HepG2 (cell line): ENCODE measurements around the gene DTWD2. TPM values are rescaled to one million over a fixed set of nuclear protein-coding genes. Genes with fewer than 3 reads are reported as not detected.

Experiments
- ATAC-seq: fragments of 200-7000 bp; cut with Tn5 transposase; 3 replicates; pipeline ENCODE4 v1.9.1; 2020; ENCODE audit warnings: mild to moderate bottlenecking, moderate library complexity
- Bru-seq: library from RNA; stranded (reverse); fragments of 400-500 nt; gene quantifications from one replicate; lab custom pipeline; 2021; lab: Mats Ljungman, UMichigan
- BruChase-seq, 2 experiments: library from RNA; stranded (reverse); fragments of 400-500 nt; gene quantifications; one replicate each; lab custom pipeline; 2021; lab: Mats Ljungman, UMichigan
- BruUV-seq: library from RNA; stranded (reverse); fragments of 400-500 nt; replicated peaks from 2 replicates; lab custom pipeline; 2021; lab: Mats Ljungman, UMichigan
- CTCF ChIA-PET: fragments of 300-600 bp; formaldehyde crosslinking; extraction: SDS; loops from one replicate; lab custom pipeline; 2021; ENCODE audit warnings: low total read pairs, inconsistent platforms, low intra/inter-chr PET ratio; lab: Yijun Ruan, JAX
- POLR2A ChIA-PET: fragments of 350-600 bp; sonication (Branson Sonifier 250); formaldehyde crosslinking; loops from one replicate; lab custom pipeline; 2020; ENCODE audit warnings: antibody characterized with exemption, inconsistent platforms; lab: Yijun Ruan, JAX
- DNase-seq: peaks from one replicate; pipeline ENCODE4 v3.0.0-alpha.2; 2015; ENCODE audit warnings: low spot score
- FAIRE-seq: peaks from 3 replicates; lab custom pipeline; 2011; peaks lifted over from hg19 to GRCh38; lab: Jason Lieb, UNC
- H2AFZ ChIP-seq: one replicate; pipeline ENCODE4 v1.6.1; 2011; ENCODE audit warnings: low read length, inconsistent platforms
- H3K27ac ChIP-seq: fragments of 300-600 bp; 3 replicates; pipeline ENCODE4 v1.8.0; 2011; ENCODE audit warnings: mixed run types, mild to moderate bottlenecking, mixed read lengths, low read length, inconsistent platforms; ENCODE audit not compliant: insufficient read depth; ENCODE audit errors: extremely low read length
- H3K27me3 ChIP-seq, 2 experiments: fragments of 200-600 bp in 1 of 2; 2 replicates in 1 of 2; 3 replicates in 1 of 2; pipeline versions ENCODE4 v1.6.0 to v1.8.0; 2011; ENCODE audit warnings: low read length in 2 of 2, mild to moderate bottlenecking in 2 of 2, moderate library complexity in 2 of 2, inconsistent platforms in 1 of 2; ENCODE audit not compliant: insufficient read depth in 2 of 2, control insufficient read depth in 1 of 2
- H3K36me3 ChIP-seq, 2 experiments: fragments of 200-600 bp in 1 of 2; replicated peaks in 1 of 2; 2 replicates in 1 of 2; 3 replicates in 1 of 2; pipeline versions ENCODE4 v1.5.1 to v1.8.0; 2011; ENCODE audit warnings: low read length in 2 of 2, inconsistent platforms in 1 of 2; ENCODE audit not compliant: insufficient read depth in 2 of 2, control insufficient read depth in 1 of 2
- H3K4me1 ChIP-seq: 2 replicates; pipeline ENCODE4 v1.5.1; 2012; ENCODE audit warnings: low read length, inconsistent platforms; ENCODE audit not compliant: insufficient read depth
- H3K4me2 ChIP-seq: 2 replicates; pipeline ENCODE4 v1.6.0; 2011; ENCODE audit warnings: low read depth, low read length, inconsistent platforms
- H3K4me3 ChIP-seq, 3 experiments: fragments of 200-600 bp in 1 of 3; sonication (generic), shearing (Covaris generic) in 1 of 3; replicated peaks in 1 of 3; 2 replicates each; pipeline ENCODE4 v1.5.1; 2011 to 2016; ENCODE audit warnings: low read length in 3 of 3, inconsistent platforms in 2 of 3, low read depth in 2 of 3, mild to moderate bottlenecking in 2 of 3, control low read depth in 1 of 3, mixed read lengths in 1 of 3; ENCODE audit not compliant: insufficient read depth in 1 of 3
- H3K79me2 ChIP-seq: one replicate; pipeline ENCODE4 v1.6.1; 2011; ENCODE audit warnings: low read length, inconsistent platforms; ENCODE audit not compliant: insufficient read depth
- H3K9ac ChIP-seq: 2 replicates; pipeline ENCODE4 v1.6.0; 2011; ENCODE audit warnings: mild to moderate bottlenecking, low read depth, low read length, inconsistent platforms; ENCODE audit not compliant: insufficient read depth
- H3K9me3 ChIP-seq: 2 replicates; pipeline ENCODE4 v1.5.1; 2012; ENCODE audit warnings: mild to moderate bottlenecking, low read length
- H4K20me1 ChIP-seq: 2 replicates; pipeline ENCODE4 v1.6.0; 2011; ENCODE audit warnings: inconsistent platforms, mild to moderate bottlenecking, low read length, moderate library complexity; ENCODE audit not compliant: insufficient read depth
- BATF2 ChIP-seq: sonication (generic); formaldehyde crosslinking; IDR thresholded peaks from 2 replicates; pipeline ENCODE4 v1.8.0; 2022; ENCODE audit warnings: mild to moderate bottlenecking, missing genetic modification reagents, moderate library complexity
- CHCHD3 ChIP-seq: sonication (generic); formaldehyde crosslinking; IDR thresholded peaks from 2 replicates; pipeline ENCODE4 v1.8.0; 2022; ENCODE audit warnings: mild to moderate bottlenecking, missing genetic modification reagents, moderate library complexity
- GFI1 ChIP-seq: sonication (generic); formaldehyde crosslinking; IDR thresholded peaks from 2 replicates; pipeline ENCODE4 v1.5.0; 2020; ENCODE audit warnings: missing genetic modification reagents, mild to moderate bottlenecking, borderline replicate concordance
- HMG20B ChIP-seq: conservative IDR thresholded peaks from 2 replicates; pipeline ENCODE4 v1.6.1; 2016; ENCODE audit warnings: missing genetic modification reagents, missing compliant biosample characterization
- MED13 ChIP-seq: sonication (generic); formaldehyde crosslinking; IDR thresholded peaks from 2 replicates; pipeline ENCODE4 v1.5.0; 2020; ENCODE audit warnings: missing genetic modification reagents
- MLLT10 ChIP-seq: sonication (generic); formaldehyde crosslinking; IDR thresholded peaks from 2 replicates; pipeline ENCODE4 v1.4.0; 2020; ENCODE audit warnings: missing genetic modification reagents
- NFYC ChIP-seq: IDR thresholded peaks from 2 replicates; pipeline ENCODE4 v1.6.1; 2016; ENCODE audit warnings: missing genetic modification reagents, missing compliant biosample characterization
- NR1H2 ChIP-seq: sonication (generic); formaldehyde crosslinking; IDR thresholded peaks from 2 replicates; pipeline ENCODE4 v1.8.1; 2022; ENCODE audit warnings: low read depth, missing genetic modification reagents, borderline replicate concordance
- RBM22 ChIP-seq: fragments of 200-400 bp; formaldehyde crosslinking; optimal IDR thresholded peaks from 2 replicates; pipeline ENCODE3; 2017; ENCODE audit warnings: mild to moderate bottlenecking, low read length, moderate library complexity
- RFXAP ChIP-seq: sonication (generic); formaldehyde crosslinking; IDR thresholded peaks from 2 replicates; pipeline ENCODE4 v1.4.0; 2020; ENCODE audit warnings: missing genetic modification reagents, borderline replicate concordance
- SRSF1 ChIP-seq: fragments of 200-400 bp; formaldehyde crosslinking; optimal IDR thresholded peaks from 2 replicates; pipeline ENCODE3; 2017; ENCODE audit warnings: mild to moderate bottlenecking, low read depth, low read length, moderate library complexity
- TARDBP ChIP-seq: sonication (generic); formaldehyde crosslinking; IDR thresholded peaks from 2 replicates; pipeline ENCODE4 v1.8.0; 2022; ENCODE audit warnings: mild to moderate bottlenecking, missing genetic modification reagents
- TEF ChIP-seq: sonication (generic); formaldehyde crosslinking; IDR thresholded peaks from 2 replicates; pipeline ENCODE4 v1.5.0; 2020; ENCODE audit warnings: missing genetic modification reagents
- ZNF251 ChIP-seq: sonication (generic); formaldehyde crosslinking; IDR thresholded peaks from 2 replicates; pipeline ENCODE4 v1.9.0; 2021; ENCODE audit warnings: mild to moderate bottlenecking, missing genetic modification reagents
- ZNF562 ChIP-seq: sonication (generic); formaldehyde crosslinking; IDR thresholded peaks from 2 replicates; pipeline ENCODE4 v1.8.0; 2022; ENCODE audit warnings: missing genetic modification reagents, borderline replicate concordance
- ZNF747 ChIP-seq: sonication (generic); formaldehyde crosslinking; IDR thresholded peaks from 2 replicates; pipeline ENCODE4 v1.8.1; 2023; ENCODE audit warnings: missing genetic modification reagents, mild to moderate bottlenecking, borderline replicate concordance
- ZNF879 ChIP-seq: sonication (generic); formaldehyde crosslinking; IDR thresholded peaks from 2 replicates; pipeline ENCODE4 v1.8.1; 2023; ENCODE audit warnings: missing genetic modification reagents
- WGBS: methylation state at CpG from one replicate; pipeline ENCODE4 v1.1.6; 2017; ENCODE audit warnings: low lambda C conversion rate; 5-methylcytosine and 5-hydroxymethylcytosine counted together
- in situ Hi-C: cut with HindIII; loops from 2 replicates; pipeline ENCODE4 v1.10.0; 2017; ENCODE audit warnings: low pct_unique_long_range_greater_than_20kb; ENCODE audit not compliant: extremely low pct_ligation_motif_present
- intact Hi-C: fragments of 100-400 bp; cut with micrococcal nuclease; formaldehyde crosslinking; loops from one replicate; pipeline ENCODE4 v1.10.0; 2022; ENCODE audit not compliant: unreplicated experiment
- long read RNA-seq, 2 experiments: library from RNA in 1 of 2; library from polyadenylated mRNA in 1 of 2; stranded (forward) in 1 of 2; unstranded in 1 of 2; transcript quantifications; one replicate each; pipeline ENCODE4 v2.0.0, GENCODE V29; 2019 to 2022
- polyA minus RNA-seq, 3 experiments: library from RNA; depleted of rRNA, polyadenylated mRNA; stranded (reverse); fragments of >200 nt; gene quantifications; 2 replicates each; pipeline ENCODE4 v1.2.3, GENCODE V29; 2011; ENCODE audit warnings: low replicate concordance in 1 of 3
- polyA plus RNA-seq, 8 experiments: library from polyadenylated mRNA; depleted of rRNA in 3 of 8; stranded (reverse) in 7 of 8; unstranded in 1 of 8; fragments of >200 nt; fragmentation: Illumina TruSeq in 4 of 8; extraction: Trizol in 4 of 8; gene quantifications; 2 replicates each; pipeline versions ENCODE4 v1.2.1 to v1.2.3, GENCODE V29; 2011 to 2016; ENCODE audit warnings: low read depth in 4 of 8, missing spikeins in 1 of 8, mixed read lengths in 1 of 8; ENCODE audit not compliant: insufficient read depth in 1 of 8
- total RNA-seq, 5 experiments: library from RNA; depleted of rRNA; stranded (reverse); fragments of >200 nt; fragmentation: Illumina TruSeq; extraction: Trizol; gene quantifications; 2 replicates each; pipeline ENCODE4 v1.2.3, GENCODE V29; 2016; ENCODE audit warnings: low read depth in 1 of 5

Gene DTWD2
- total RNA-seq (2016; rRNA removed; fragmentation: Illumina TruSeq; extraction: Trizol) (6.0 and 7.9 TPM in 2 replicates), polyA plus RNA-seq (2011; rRNA removed) (1.1 and 1.6 TPM in 2 replicates), polyA minus RNA-seq (2011; rRNA and poly(A)+ RNA removed; ENCODE audit: low replicate concordance) (2.5 and 4.5 TPM in 2 replicates), Bru-seq, nascent RNA (percentile 55 among the genes with signal in this experiment), BruChase-seq, experiment 1, labeled RNA remaining after a 6-hour chase (percentile 51 among the genes with signal in this experiment), BruChase-seq, experiment 2, labeled RNA remaining after a 2-hour chase (percentile 52 among the genes with signal in this experiment)
- total RNA-seq (2016; cell fraction: cytosol; rRNA removed; fragmentation: Illumina TruSeq; extraction: Trizol; ENCODE audit: low read depth), result 1.7 and 1.8 TPM in 2 replicates
- 5.5 and 7.0 TPM in 2 replicates for total RNA-seq (2016; cell fraction: insoluble cytoplasmic fraction; rRNA removed; fragmentation: Illumina TruSeq; extraction: Trizol)
- 2.2 and 2.3 TPM in 2 replicates for total RNA-seq (2016; cell fraction: membrane; rRNA removed; fragmentation: Illumina TruSeq; extraction: Trizol)
- 6.0 and 6.2 TPM in 2 replicates for total RNA-seq (2016; cell fraction: nucleus; rRNA removed; fragmentation: Illumina TruSeq; extraction: Trizol)
- 1.5 and 2.7 TPM in 2 replicates for polyA plus RNA-seq (2011; cell fraction: cytosol; rRNA removed)
- polyA plus RNA-seq (2011; cell fraction: nucleus; rRNA removed), result 2.1 and 2.2 TPM in 2 replicates
- polyA plus RNA-seq (2012), result 1.5 and 2.0 TPM in 2 replicates
- polyA plus RNA-seq (2016; cell fraction: cytosol; fragmentation: Illumina TruSeq; extraction: Trizol; ENCODE audit: low read depth), result 0.26 and 0.34 TPM in 2 replicates
- 5.9 and 6.0 TPM in 2 replicates for polyA plus RNA-seq (2016; cell fraction: insoluble cytoplasmic fraction; fragmentation: Illumina TruSeq; extraction: Trizol; ENCODE audit: low read depth)
- polyA plus RNA-seq (2016; cell fraction: membrane; fragmentation: Illumina TruSeq; extraction: Trizol; ENCODE audit: low read depth), result 0.77 and 0.94 TPM in 2 replicates
- 3.3 and 3.6 TPM in 2 replicates for polyA plus RNA-seq (2016; cell fraction: nucleus; fragmentation: Illumina TruSeq; extraction: Trizol; ENCODE audit: insufficient read depth, low read depth)
- 2.6 and 4.8 TPM in 2 replicates for polyA minus RNA-seq (2011; cell fraction: cytosol; rRNA and poly(A)+ RNA removed)
- 6.5 and 7.1 TPM in 2 replicates for polyA minus RNA-seq (2011; cell fraction: nucleus; rRNA and poly(A)+ RNA removed)
- long read RNA-seq, experiment 1, partial matches to known transcripts, result 0 of 5 reads
- long read RNA-seq, experiment 1, other reads (novel, unspliced or antisense), result 1 of 5 reads
- long read RNA-seq, experiment 2, result 0 reads

- CTCF ChIA-PET, result interaction anchor here (0.7 to 2.7 kb wide), 7 partner anchors 11 to 447 kb away, joined by 3 to 44 read pairs (median 4); no protein-coding TSS in a partner anchor
- no TSS peak for BruUV-seq
- TF ChIP-seq MLLT10 (CRISPR knock-in tag), result no peak
- TF ChIP-seq ZNF879 (CRISPR knock-in tag), result 0 out of 2 replicates have a peak, but pooled peaks have one; percentile 56
- TF ChIP-seq ZNF747, result peak; percentile 87; the same call in 1 of the 2 replicates
- no peak for TF ChIP-seq ZNF562 (CRISPR knock-in tag)
- TF ChIP-seq GFI1 (CRISPR knock-in tag), result peak; percentile 44; the same call in 1 of the 2 replicates
- no peak for TF ChIP-seq BATF2 (CRISPR knock-in tag)
- no peak for TF ChIP-seq MED13 (CRISPR knock-in tag)
- no peak for TF ChIP-seq HMG20B
- TF ChIP-seq TEF (CRISPR knock-in tag), result no peak
- TF ChIP-seq CHCHD3 (CRISPR knock-in tag), result no peak
- no peak for TF ChIP-seq ZNF251 (CRISPR knock-in tag)
- no peak for TF ChIP-seq NR1H2 (CRISPR knock-in tag)
- TF ChIP-seq RFXAP (CRISPR knock-in tag), result peak; percentile 70; the same call in 1 of the 2 replicates
- TF ChIP-seq NFYC (CRISPR knock-in tag), result peak; percentile 77
- TF ChIP-seq SRSF1, result no peak
- no peak for TF ChIP-seq RBM22
- TF ChIP-seq TARDBP (CRISPR knock-in tag), result peak; percentile 78
These were observed at the start of gene DTWD2 for GRCh38 chr5:118987988-118988865. Gene DTWD2 (minus strand): TSS chr5:118988547. CDS start chr5:118988511, 36 bp downstream.

More at GRCh38 chr5:118987988-118988865, at the start of gene DTWD2:
- 1% methylated on average over 26 of the region's 74 CpGs for WGBS
- intact Hi-C loops (loop anchor here (1.0 to 10.0 kb wide), 7 partner anchors 34 to 1469 kb away; partner anchors contain the start of gene DMXL1), in situ Hi-C loops (loop anchor here (10.0 kb wide), 1 partner anchor 427 kb away; no protein-coding TSS in a partner anchor)
- peak within 1 kb of the TSS; percentile 91 for H2AFZ ChIP-seq
- peak; percentile 92 for DNase-seq
- H3K79me2 ChIP-seq, result no peaks in the 10 kb centered on the region
- H3K9me3 ChIP-seq, result no peaks in the 10 kb centered on the region
- peak; percentile 84 for FAIRE-seq
- peak; percentile 99 for ATAC-seq
- no peaks in the 10 kb centered on the region; a peak in 1 of 5 replicates for H3K27me3 ChIP-seq
- H3K4me1 ChIP-seq, result peaks cover 9% of the 10 kb centered on the region
- peak within 1 kb of the TSS; percentile 87 for H3K4me2 ChIP-seq
- POLR2A ChIA-PET, result interaction anchor here (0.8 to 2.9 kb wide), 9 partner anchors 9 to 463 kb away, joined by 3 to 11 read pairs (median 3); partner anchors contain the start of gene DMXL1
- H3K9ac ChIP-seq, result peak within 1 kb of the TSS; percentile 91
- no peaks in the 10 kb centered on the region for H4K20me1 ChIP-seq
- peak within 1 kb of the TSS; percentile 78 to 89 (median 80) for H3K4me3 ChIP-seq
- no peaks in the 10 kb centered on the region for H3K36me3 ChIP-seq
- H3K27ac ChIP-seq, result peak within 1 kb of the TSS; percentile 90
